IgD-negative memory B cell (primary cell): ENCODE data around the gene LBHD1. TPM values are rescaled to one million over a fixed set of nuclear protein-coding genes. Genes with fewer than 3 reads are reported as not detected.
"Not testable (repeated sequence)": the region's sequence is repeated elsewhere in the genome, so short reads cannot be mapped to it uniquely, and the experiment has no call there.

Source experiments
- H3K27ac Mint-ChIP-seq, 3 donors: one replicate each; pipeline ENCODE4 v1.8.0; 2020 to 2022; ENCODE audit warnings: mild to moderate bottlenecking in 3 of 3, mixed read lengths in 3 of 3, moderate library complexity in 1 of 3
- H3K27me3 Mint-ChIP-seq: one replicate; pipeline ENCODE4 v1.8.0; 2021; ENCODE audit warnings: mixed read lengths
- H3K36me3 Mint-ChIP-seq: one replicate; pipeline ENCODE4 v1.8.0; 2020; ENCODE audit warnings: mild to moderate bottlenecking, mixed read lengths
- H3K4me1 Mint-ChIP-seq, 3 donors: one replicate each; pipeline ENCODE4 v1.8.0; 2020 to 2022; ENCODE audit warnings: mixed read lengths in 3 of 3, mild to moderate bottlenecking in 1 of 3
- H3K4me3 Mint-ChIP-seq, 4 donors: one replicate each; pipeline ENCODE4 v1.8.0; 2020 to 2022; ENCODE audit warnings: mild to moderate bottlenecking in 4 of 4, mixed read lengths in 4 of 4, moderate library complexity in 3 of 4
- H3K9me3 Mint-ChIP-seq, 3 donors: one replicate each; pipeline ENCODE4 v1.8.0; 2020 to 2021; ENCODE audit warnings: mixed read lengths in 3 of 3, mild to moderate bottlenecking in 1 of 3
- polyA plus RNA-seq: library from polyadenylated mRNA; unstranded; fragments of 300-500 nt; fragmentation: Illumina TruSeq; gene quantifications from one replicate; pipeline ENCODE4 v1.2.3, GENCODE V29; 2021

LBHD1 gene
- polyA plus RNA-seq, 1 donor from 2014 or later, result 6.2 TPM

DNA sequence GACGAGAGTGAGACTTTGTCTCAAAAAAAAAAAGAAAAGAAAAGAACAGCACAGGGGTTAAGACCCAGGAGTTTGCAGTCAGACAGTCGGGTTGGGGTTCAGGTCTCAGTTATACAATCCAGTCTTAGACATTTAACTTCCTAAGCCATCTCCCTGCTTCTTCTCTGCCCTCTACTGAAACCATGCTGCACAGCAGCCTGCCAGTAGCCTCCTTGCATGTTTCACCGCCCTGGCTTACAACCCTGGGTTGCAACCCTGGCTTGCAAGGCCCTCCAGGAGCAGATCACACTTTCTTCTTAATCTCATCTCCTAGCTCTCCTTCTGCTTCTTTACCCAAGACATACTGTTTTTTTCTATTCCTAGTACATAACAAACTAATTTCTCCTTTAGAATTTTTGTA, 44.4 kb downstream of the LBHD1 start:
- H3K27me3 Mint-ChIP-seq, result no peaks in the 10 kb centered on the region

DNA sequence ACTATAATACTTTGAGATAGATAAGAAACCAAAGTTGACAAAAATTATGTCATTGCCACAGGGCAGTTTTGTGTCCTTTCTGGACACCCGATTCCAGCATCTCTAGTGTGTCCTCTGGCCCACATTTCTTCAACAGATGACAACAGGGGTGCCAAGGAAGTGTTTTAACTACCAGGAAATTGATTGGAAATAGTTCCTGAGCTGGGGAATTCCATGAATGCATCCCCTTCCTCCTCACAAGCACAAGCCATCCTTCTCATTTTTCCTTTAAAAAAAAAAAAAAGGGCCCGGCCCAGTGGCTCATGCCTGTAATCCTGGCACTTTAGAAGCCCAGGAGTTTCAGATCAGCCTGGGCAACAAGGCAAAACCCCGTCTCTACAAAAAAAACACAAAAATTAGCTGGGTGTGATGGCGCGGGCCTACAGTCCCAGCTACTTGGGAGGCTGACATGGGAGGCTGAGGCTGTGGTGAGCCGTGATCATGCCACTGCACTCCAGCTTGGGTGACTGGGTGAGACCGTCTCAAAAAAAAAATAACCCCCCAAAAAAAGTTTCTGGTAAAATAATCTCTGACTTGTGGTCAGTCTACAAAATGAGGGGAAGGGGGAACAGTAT, 49.5 kb downstream of the LBHD1 start:
- H3K27me3 Mint-ChIP-seq, result no peaks in the 10 kb centered on the region
- H3K9me3 Mint-ChIP-seq, result no peaks in the 10 kb centered on the region
- H3K4me3 Mint-ChIP-seq, result peak overlapping the region; percentile 85 to 99 (median 91)
- H3K27ac Mint-ChIP-seq, result peak overlapping the region; percentile 92 to 97 (median 96)
- peaks cover 0 to 15% (median 9%) of the 10 kb centered on the region in 3 donors for H3K4me1 Mint-ChIP-seq
- peaks cover 9% of the 10 kb centered on the region for H3K36me3 Mint-ChIP-seq

More for the DNA sequence above, 44.4 kb downstream of the LBHD1 start:
- Mint-ChIP-seq H3K36me3 (peaks cover 10% of the 10 kb centered on the region), H3K4me1 (peaks cover 0 to 2% (median 0%) of the 10 kb centered on the region in 3 donors), H3K4me3 (no peak overlapping the region), H3K9me3 (no peaks in the 10 kb centered on the region), H3K27ac (peak overlapping the region in 1 of 3 donors; percentile 7)

DNA sequence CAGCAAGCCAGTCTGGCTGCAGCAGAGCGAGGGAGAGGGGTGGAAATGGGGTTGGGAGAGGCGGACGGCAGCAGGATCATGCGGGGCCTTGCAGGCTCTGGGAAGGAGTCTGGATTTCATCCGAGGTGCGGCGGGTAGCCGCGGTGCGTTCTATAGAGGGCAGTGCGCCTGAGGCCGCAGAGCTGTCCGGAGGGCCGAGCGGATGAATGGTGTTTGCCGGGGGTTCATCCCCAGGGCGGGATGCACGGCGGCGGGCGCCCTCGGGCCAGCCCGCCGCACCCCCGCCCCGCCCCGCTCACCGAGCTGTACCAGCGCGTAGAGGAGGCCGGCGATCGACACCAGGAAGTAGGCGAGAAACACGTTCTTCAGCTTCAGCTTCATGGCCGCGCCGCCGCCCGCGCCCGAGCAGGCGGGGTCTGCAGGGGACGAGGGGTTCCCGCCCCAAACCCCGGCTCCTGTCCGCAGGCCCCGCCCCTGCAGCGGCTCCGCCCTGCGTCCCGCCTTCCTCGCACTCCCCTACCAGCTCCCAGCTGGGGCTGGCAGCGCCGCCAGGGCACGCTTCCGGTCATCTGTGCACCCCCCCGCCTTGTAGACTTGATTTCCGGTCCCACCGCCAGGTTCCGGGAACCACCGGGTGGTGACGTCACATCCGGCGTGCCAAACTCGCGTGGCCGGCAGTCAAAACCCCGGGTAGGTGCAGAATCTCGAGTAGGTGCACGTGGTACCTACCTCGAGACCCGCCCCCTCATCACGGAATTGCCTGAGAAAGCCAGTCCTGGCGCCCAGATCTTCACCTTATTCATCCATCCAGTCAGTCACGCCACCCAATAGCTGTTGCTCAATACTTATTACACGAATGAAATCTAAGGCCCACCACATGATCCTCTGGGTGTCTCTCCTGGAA, 50.2 kb downstream of the LBHD1 start, which contains the start of gene B3GAT3:
Gene B3GAT3, minus strand, starts transcription at position 420 of the 904 bp plus-strand sequence. Its CDS starts 39 bp downstream, at position 381.
- Mint-ChIP-seq H3K9me3 (no peaks in the 10 kb centered on the region), H3K4me3 (peak within 1 kb of the TSS; percentile 85 to 99 (median 93)), H3K36me3 (peaks cover 9% of the 10 kb centered on the region), H3K4me1 (peaks cover 0 to 15% (median 9%) of the 10 kb centered on the region in 3 donors), H3K27ac (peak within 1 kb of the TSS; percentile 92 to 97 (median 96)), H3K27me3 (no peaks in the 10 kb centered on the region)

DNA sequence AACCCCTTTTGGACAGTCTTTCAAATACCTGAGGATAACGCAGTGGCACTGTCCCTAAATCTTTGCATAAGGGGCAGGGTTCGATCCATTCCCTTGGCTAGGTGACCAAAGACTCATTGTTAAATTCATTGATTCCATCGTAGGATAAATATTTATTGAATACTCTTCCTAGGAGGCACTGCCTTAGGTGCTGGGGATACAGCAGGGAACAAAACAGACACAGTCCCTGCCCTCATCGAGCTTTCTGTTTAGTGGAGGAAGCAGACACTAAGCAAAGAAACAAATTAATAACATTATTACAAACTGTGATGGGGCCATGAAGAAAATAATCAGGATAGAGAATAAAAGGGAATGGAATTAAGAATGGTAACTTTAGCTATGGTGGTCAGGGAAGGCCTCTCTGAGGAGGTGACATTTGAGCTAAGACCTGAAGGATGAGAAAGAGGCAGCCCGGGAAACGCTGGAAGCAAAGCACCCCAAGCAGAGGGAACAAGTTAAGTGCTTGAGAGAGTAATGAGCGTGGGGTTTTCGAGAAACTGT, 51.0 kb downstream of the LBHD1 start:
- Mint-ChIP-seq H3K4me1 (peaks cover 0 to 15% (median 9%) of the 10 kb centered on the region in 3 donors), H3K36me3 (peaks cover 7% of the 10 kb centered on the region), H3K9me3 (no peaks in the 10 kb centered on the region), H3K27ac (peak overlapping the region; percentile 92 to 97 (median 96)), H3K4me3 (peak overlapping the region; percentile 85 to 99 (median 93)), H3K27me3 (no peaks in the 10 kb centered on the region)

- not testable (repeated sequence) for H3K9me3 Mint-ChIP-seq, H3K36me3 Mint-ChIP-seq, H3K4me3 Mint-ChIP-seq, H3K27me3 Mint-ChIP-seq, H3K27ac Mint-ChIP-seq
- peaks cover 4 to 15% (median 6%) of the 10 kb centered on the region in 3 donors for H3K4me1 Mint-ChIP-seq
Measured at GRCh38 chr11:62616957-62617356, 55.1 kb downstream of the LBHD1 start.

- H3K4me3 Mint-ChIP-seq, result no peak overlapping the region
- no peak overlapping the region for H3K27ac Mint-ChIP-seq
- no peaks in the 10 kb centered on the region for H3K27me3 Mint-ChIP-seq
- H3K36me3 Mint-ChIP-seq, result peaks cover 2% of the 10 kb centered on the region
- H3K4me1 Mint-ChIP-seq, result peaks cover 4 to 9% (median 7%) of the 10 kb centered on the region in 3 donors
- H3K9me3 Mint-ChIP-seq, result no peaks in the 10 kb centered on the region
Measured at GRCh38 chr11:62615521-62615920, 56.5 kb downstream of the LBHD1 start.

DNA sequence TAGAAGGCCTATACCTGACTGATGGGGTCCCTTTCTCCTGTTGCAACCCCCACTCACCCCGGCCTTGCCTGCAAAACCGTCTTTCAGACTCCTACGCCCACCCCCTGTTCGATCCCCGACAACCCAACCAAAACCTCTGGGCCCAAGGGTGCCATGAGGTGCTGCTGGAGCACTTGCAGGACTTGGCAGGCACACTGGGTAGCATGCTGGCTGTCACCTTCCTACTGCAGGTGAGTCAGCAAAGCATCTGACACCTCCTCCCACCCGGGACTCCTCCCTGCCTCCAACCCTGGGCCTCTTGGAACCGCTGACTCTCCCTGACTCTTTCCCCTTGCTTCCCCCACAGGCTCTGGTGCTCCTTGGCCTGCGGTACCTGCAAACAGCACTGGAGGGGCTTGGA, 57.8 kb downstream of the LBHD1 start:
- Mint-ChIP-seq H3K4me3 (peak overlapping the region in 3 of 4 donors; percentile 1 to 77 (median 18)), H3K4me1 (peaks cover 7 to 9% (median 8%) of the 10 kb centered on the region in 3 donors), H3K27me3 (no peaks in the 10 kb centered on the region)

DNA sequence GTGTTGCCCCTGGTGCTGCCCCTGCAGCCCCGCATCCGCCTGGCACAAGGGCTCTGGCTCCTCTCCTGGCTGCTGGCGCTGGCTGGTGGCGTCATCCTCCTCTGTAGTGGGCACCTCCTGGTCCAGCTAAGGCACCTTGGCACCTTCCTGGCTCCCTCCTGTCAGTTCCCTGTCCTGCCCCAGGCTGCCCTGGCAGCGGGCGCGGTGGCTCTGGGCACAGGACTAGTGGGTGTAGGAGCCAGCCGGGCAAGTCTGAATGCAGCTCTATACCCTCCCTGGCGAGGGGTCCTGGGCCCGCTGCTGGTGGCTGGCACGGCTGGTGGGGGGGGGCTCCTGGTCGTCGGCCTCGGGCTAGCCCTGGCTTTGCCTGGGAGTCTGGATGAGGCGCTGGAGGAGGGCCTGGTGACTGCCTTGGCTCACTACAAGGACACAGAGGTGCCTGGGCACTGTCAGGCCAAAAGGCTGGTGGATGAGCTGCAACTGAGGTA, 58.7 kb downstream of the LBHD1 start:
- Mint-ChIP-seq H3K9me3 (no peaks in the 10 kb centered on the region), H3K27ac (peak overlapping the region in 2 of 3 donors; percentile 90 to 92), H3K27me3 (no peaks in the 10 kb centered on the region), H3K36me3 (peaks cover 2% of the 10 kb centered on the region), H3K4me3 (peak overlapping the region in 2 of 4 donors; percentile 57 to 77), H3K4me1 (peaks cover 7 to 9% (median 8%) of the 10 kb centered on the region in 3 donors)

More for the DNA sequence above, 57.8 kb downstream of the LBHD1 start:
- H3K27ac Mint-ChIP-seq, result peak overlapping the region in 1 of 3 donors; percentile 43
- peaks cover 2% of the 10 kb centered on the region for H3K36me3 Mint-ChIP-seq
- H3K9me3 Mint-ChIP-seq, result no peaks in the 10 kb centered on the region

Other genes with a start within 250 kb of the LBHD1 start
- 107 TPM for gene AHNAK, start 125.5 kb downstream of the LBHD1 start, polyA plus RNA-seq
- 1,657 TPM for gene EEF1G, start 98.4 kb downstream of the LBHD1 start, polyA plus RNA-seq
- gene TUT1, start 80.7 kb downstream of the LBHD1 start, polyA plus RNA-seq, result 19.2 TPM
- gene MTA2, start 70.4 kb downstream of the LBHD1 start, polyA plus RNA-seq, result 32.9 TPM
- gene EML3, start 59.5 kb downstream of the LBHD1 start, polyA plus RNA-seq, result 13.8 TPM
- gene ROM1, start 59.0 kb downstream of the LBHD1 start, polyA plus RNA-seq, result 0.19 TPM
- 36.1 TPM for gene B3GAT3, start 50.3 kb downstream of the LBHD1 start, polyA plus RNA-seq
- 112 TPM for gene GANAB, start 25.7 kb downstream of the LBHD1 start, polyA plus RNA-seq
- 30.9 TPM for gene INTS5, start 19.0 kb downstream of the LBHD1 start, polyA plus RNA-seq
- gene C11orf98, start 7.1 kb downstream of the LBHD1 start, polyA plus RNA-seq, result 96.3 TPM
- gene CSKMT, start 7.0 kb downstream of the LBHD1 start, polyA plus RNA-seq, result 6.3 TPM
- gene UQCC3, start 594 bp downstream of the LBHD1 start, polyA plus RNA-seq, result 13.7 TPM
- 228 TPM for gene UBXN1, start 6.8 kb upstream of the LBHD1 start, polyA plus RNA-seq
- gene LRRN4CL, start 17.3 kb upstream of the LBHD1 start, polyA plus RNA-seq, result not detected
- 48.2 TPM for gene BSCL2, start 35.2 kb upstream of the LBHD1 start, polyA plus RNA-seq
- gene GNG3, start 35.4 kb upstream of the LBHD1 start, polyA plus RNA-seq, result 13.3 TPM
- 2.8 TPM for gene HNRNPUL2, start 55.2 kb upstream of the LBHD1 start, polyA plus RNA-seq
- 35.0 TPM for gene TTC9C, start 56.2 kb upstream of the LBHD1 start, polyA plus RNA-seq
- 5.0 TPM for gene ZBTB3, start 81.9 kb upstream of the LBHD1 start, polyA plus RNA-seq
- 202 TPM for gene POLR2G, start 89.3 kb upstream of the LBHD1 start, polyA plus RNA-seq
- 12.2 TPM for gene TAF6L, start 99.1 kb upstream of the LBHD1 start, polyA plus RNA-seq
- 101 TPM for gene TMEM179B, start 115.1 kb upstream of the LBHD1 start, polyA plus RNA-seq
- 39.1 TPM for gene TMEM223, start 119.7 kb upstream of the LBHD1 start, polyA plus RNA-seq
- 67.6 TPM for gene NXF1, start 133.2 kb upstream of the LBHD1 start, polyA plus RNA-seq
- 39.8 TPM for gene STX5, start 159.8 kb upstream of the LBHD1 start, polyA plus RNA-seq
- not detected for gene TEX54, start 160.6 kb upstream of the LBHD1 start, polyA plus RNA-seq
- gene WDR74, start 167.3 kb upstream of the LBHD1 start, polyA plus RNA-seq, result 57.5 TPM
- 111 TPM for gene SLC3A2, start 208.6 kb upstream of the LBHD1 start, polyA plus RNA-seq
- not detected for gene CHRM1, start 249.1 kb upstream of the LBHD1 start, polyA plus RNA-seq